CD4-positive, alpha-beta T cell (primary cell): ENCODE measurements around the gene TBC1D22A. TPM values are rescaled to one million over a fixed set of nuclear protein-coding genes. Genes with fewer than 3 reads are reported as not detected.

Experiments
- ATAC-seq: fragments of 200-7000 bp; cut with Tn5 transposase; one replicate; pipeline ENCODE4 v1.10.0; 2022; ENCODE audit warnings: mild to moderate bottlenecking; ENCODE audit not compliant: poor library complexity
- CTCF ChIA-PET: fragments of 350-600 bp; sonication (Branson Sonifier 250); formaldehyde crosslinking; loops from one replicate; lab custom pipeline; 2021; ENCODE audit warnings: antibody characterized with exemption, inconsistent platforms; lab: Charles Lee
- POLR2A ChIA-PET: fragments of 350-600 bp; sonication (Branson Sonifier 250); formaldehyde crosslinking; loops from one replicate; lab custom pipeline; 2021; ENCODE audit warnings: antibody characterized with exemption, inconsistent platforms; lab: Charles Lee
- DNase-seq, 14 experiments: peaks; one replicate each; pipeline ENCODE4 v3.0.0-alpha.2; 2013 to 2020; ENCODE audit warnings: mixed read lengths in 2 of 14
- H3K27ac ChIP-seq, 2 donors: one replicate each; pipeline versions ENCODE4 v1.5.1 to v1.7.0; 2013; ENCODE audit warnings: low read length in 2 of 2, low read depth in 1 of 2, mild to moderate bottlenecking in 1 of 2
- H3K27me3 ChIP-seq, 2 experiments: 1 replicate in 1 of 2; 2 replicates in 1 of 2; pipeline versions ENCODE4 v1.6.1 to v1.7.0; 2013; ENCODE audit warnings: low read length in 2 of 2, control low read depth in 1 of 2, mild to moderate bottlenecking in 1 of 2, moderate library complexity in 1 of 2; ENCODE audit not compliant: insufficient read depth in 2 of 2, control insufficient read depth in 1 of 2
- H3K36me3 ChIP-seq: one replicate; pipeline ENCODE4 v1.6.1; 2013; ENCODE audit warnings: low read length, control low read depth; ENCODE audit not compliant: insufficient read depth
- H3K4me1 ChIP-seq: one replicate; pipeline ENCODE4 v1.6.1; 2013; ENCODE audit warnings: low read length, control low read depth; ENCODE audit not compliant: insufficient read depth
- H3K4me3 ChIP-seq: one replicate; pipeline ENCODE4 v1.5.1; 2013; ENCODE audit warnings: mild to moderate bottlenecking, low read length, moderate library complexity
- H3K9me3 ChIP-seq, 2 experiments: 1 replicate in 1 of 2; 2 replicates in 1 of 2; pipeline versions ENCODE4 v1.6.1 to v1.7.0; 2013; ENCODE audit warnings: low read length in 2 of 2, mild to moderate bottlenecking in 2 of 2, control low read depth in 1 of 2, moderate library complexity in 1 of 2; ENCODE audit not compliant: control insufficient read depth in 1 of 2, insufficient read depth in 1 of 2
- H3K27ac Mint-ChIP-seq: one replicate; pipeline ENCODE4 v1.8.0; 2020; ENCODE audit warnings: mixed read lengths
- H3K27me3 Mint-ChIP-seq: one replicate; pipeline ENCODE4 v1.8.0; 2021; ENCODE audit warnings: mixed read lengths
- H3K36me3 Mint-ChIP-seq: one replicate; pipeline ENCODE4 v1.8.0; 2021; ENCODE audit warnings: low read depth, mixed read lengths
- H3K4me1 Mint-ChIP-seq: one replicate; pipeline ENCODE4 v1.8.0; 2021; ENCODE audit warnings: low read depth, mixed read lengths
- H3K4me3 Mint-ChIP-seq: one replicate; pipeline ENCODE4 v1.8.0; 2020; ENCODE audit warnings: mild to moderate bottlenecking, mixed read lengths
- H3K9me3 Mint-ChIP-seq: one replicate; pipeline ENCODE4 v1.8.0; 2020; ENCODE audit warnings: mixed read lengths
- intact Hi-C, 2 experiments: fragments of 100-400 bp; cut with DNase I in 1 of 2; cut with micrococcal nuclease in 1 of 2; formaldehyde crosslinking; loops; one replicate each; pipeline versions ENCODE4 v1.15.1 to v1.9.0; 2023 to 2025; cut with DNase I, micrococcal nuclease
- total RNA-seq, 174 experiments: library from RNA in 2 of 174; stranded (reverse) in 2 of 174; gene quantifications; one replicate each; pipeline ENCODE4 v1.2.3 and lab custom pipeline; 2021 to 2026
- TF ChIP-seq, protein P1 (sequence below): fragments of 200-600 bp; IDR thresholded peaks from one replicate; pipeline ENCODE4 v1.8.0; 2022; ENCODE audit warnings: antibody characterized with exemption, mild to moderate bottlenecking

Gene TBC1D22A
- total RNA-seq, 2 experiments from 2014 or later: 27.1 to 31.7 TPM

GRCh38 chr22:46948411-46949144 is 186.1 kb downstream of the TBC1D22A start:
- CTCF ChIA-PET: no interaction called here
- DNase-seq: no peak
- TF ChIP-seq, protein P1, sequence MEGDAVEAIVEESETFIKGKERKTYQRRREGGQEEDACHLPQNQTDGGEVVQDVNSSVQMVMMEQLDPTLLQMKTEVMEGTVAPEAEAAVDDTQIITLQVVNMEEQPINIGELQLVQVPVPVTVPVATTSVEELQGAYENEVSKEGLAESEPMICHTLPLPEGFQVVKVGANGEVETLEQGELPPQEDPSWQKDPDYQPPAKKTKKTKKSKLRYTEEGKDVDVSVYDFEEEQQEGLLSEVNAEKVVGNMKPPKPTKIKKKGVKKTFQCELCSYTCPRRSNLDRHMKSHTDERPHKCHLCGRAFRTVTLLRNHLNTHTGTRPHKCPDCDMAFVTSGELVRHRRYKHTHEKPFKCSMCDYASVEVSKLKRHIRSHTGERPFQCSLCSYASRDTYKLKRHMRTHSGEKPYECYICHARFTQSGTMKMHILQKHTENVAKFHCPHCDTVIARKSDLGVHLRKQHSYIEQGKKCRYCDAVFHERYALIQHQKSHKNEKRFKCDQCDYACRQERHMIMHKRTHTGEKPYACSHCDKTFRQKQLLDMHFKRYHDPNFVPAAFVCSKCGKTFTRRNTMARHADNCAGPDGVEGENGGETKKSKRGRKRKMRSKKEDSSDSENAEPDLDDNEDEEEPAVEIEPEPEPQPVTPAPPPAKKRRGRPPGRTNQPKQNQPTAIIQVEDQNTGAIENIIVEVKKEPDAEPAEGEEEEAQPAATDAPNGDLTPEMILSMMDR: no peak

DNA sequence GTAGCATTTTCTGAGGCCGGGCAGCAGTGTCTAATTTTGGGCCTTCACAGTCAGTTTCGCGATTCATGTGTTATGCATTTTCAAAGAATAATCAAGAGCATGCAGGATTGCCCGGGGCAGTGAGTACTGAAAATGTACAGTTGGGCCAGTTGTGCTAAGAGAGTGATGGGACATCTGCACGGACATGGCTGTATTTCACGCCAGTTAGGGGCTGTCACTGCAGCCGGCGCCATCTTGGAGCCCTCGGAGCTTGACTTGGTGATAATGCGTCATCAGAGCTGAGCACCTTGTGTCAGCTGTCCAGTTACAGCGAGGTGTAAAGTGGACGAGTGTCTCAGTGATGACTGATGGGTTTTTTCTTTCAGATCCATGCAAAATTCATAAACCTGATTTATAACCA is 188.9 kb downstream of the TBC1D22A start:
- Mint-ChIP-seq H3K36me3 (peaks cover 35% of the 10 kb centered on the region), H3K27ac (no peak overlapping the region), H3K27me3 (no peaks in the 10 kb centered on the region), H3K9me3 (no peaks in the 10 kb centered on the region), H3K4me1 (peaks cover 12% of the 10 kb centered on the region), H3K4me3 (no peak overlapping the region)
- no peaks in the 10 kb centered on the region for H3K9me3 ChIP-seq
- intact Hi-C loops: no loop called here
- no peaks in the 10 kb centered on the region for H3K27me3 ChIP-seq
- H3K36me3 ChIP-seq: peaks cover 29% of the 10 kb centered on the region
- no peaks in the 10 kb centered on the region for H3K4me1 ChIP-seq
- no peak for DNase-seq
- POLR2A ChIA-PET: no interaction called here
- no peak for ATAC-seq
- CTCF ChIA-PET: no interaction called here
- TF ChIP-seq, protein P1: no peak
- no peak overlapping the region for H3K4me3 ChIP-seq
- no peak overlapping the region for H3K27ac ChIP-seq

More at GRCh38 chr22:46948411-46949144, 186.1 kb downstream of the TBC1D22A start:
- H3K9me3 ChIP-seq: no peaks in the 10 kb centered on the region
- Mint-ChIP-seq H3K4me1 (peaks cover 17% of the 10 kb centered on the region), H3K36me3 (peaks cover 47% of the 10 kb centered on the region), H3K27me3 (no peaks in the 10 kb centered on the region), H3K27ac (no peak overlapping the region), H3K9me3 (no peaks in the 10 kb centered on the region), H3K4me3 (no peak overlapping the region)
- ATAC-seq: no peak
- intact Hi-C loops: no loop called here
- no peak overlapping the region for H3K27ac ChIP-seq
- no peak overlapping the region for H3K4me3 ChIP-seq
- H3K36me3 ChIP-seq: peaks cover 26% of the 10 kb centered on the region
- H3K27me3 ChIP-seq: no peaks in the 10 kb centered on the region
- H3K4me1 ChIP-seq: peaks cover 3% of the 10 kb centered on the region
- POLR2A ChIA-PET: no interaction called here

DNA sequence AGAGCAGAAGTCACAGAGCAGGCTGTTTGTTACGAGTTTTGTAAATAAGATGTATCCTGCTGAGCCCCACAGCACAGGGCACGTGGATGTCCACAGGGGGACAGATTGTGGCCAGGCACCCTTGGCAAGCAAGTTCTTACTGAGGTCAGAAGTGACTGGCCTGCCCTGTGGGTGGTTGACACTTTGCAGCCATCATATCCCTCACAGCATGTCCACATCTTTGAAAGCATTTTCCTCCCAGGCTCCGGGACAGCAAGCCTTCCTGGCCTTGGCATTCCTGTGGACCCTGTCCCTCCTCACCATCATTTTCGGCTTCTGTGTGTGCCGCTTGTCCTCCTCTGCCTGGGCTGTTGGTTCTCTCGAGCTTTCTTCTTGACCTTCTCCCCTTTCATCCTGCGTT is 189.5 kb downstream of the TBC1D22A start:
- no peak overlapping the region for H3K4me3 ChIP-seq
- CTCF ChIA-PET: no interaction called here
- no peaks in the 10 kb centered on the region for H3K27me3 ChIP-seq
- POLR2A ChIA-PET: no interaction called here
- ATAC-seq: no peak
- no peak overlapping the region for H3K4me3 Mint-ChIP-seq
- no peaks in the 10 kb centered on the region for H3K9me3 ChIP-seq
- no peak overlapping the region for H3K27ac ChIP-seq
- no peak overlapping the region for H3K27ac Mint-ChIP-seq
- intact Hi-C loops: no loop called here
- H3K4me1 ChIP-seq: no peaks in the 10 kb centered on the region
- TF ChIP-seq, protein P1: no peak
- peaks cover 12% of the 10 kb centered on the region for H3K4me1 Mint-ChIP-seq
- DNase-seq: no peak
- H3K9me3 Mint-ChIP-seq: no peaks in the 10 kb centered on the region
- H3K27me3 Mint-ChIP-seq: no peaks in the 10 kb centered on the region
- peaks cover 34% of the 10 kb centered on the region for H3K36me3 ChIP-seq
- H3K36me3 Mint-ChIP-seq: peaks cover 39% of the 10 kb centered on the region
